Endothelial cell of umbilical vein (primary cell): ENCODE data around the gene PGGT1B. TPM values are rescaled to one million over a fixed set of nuclear protein-coding genes. Genes with fewer than 3 reads are reported as not detected.

ENCODE experiments used
- BruUV-seq: library from RNA; stranded (reverse); fragments of 400-500 nt; replicated peaks from 2 replicates; lab custom pipeline; 2021; lab: Mats Ljungman, UMichigan
- CTCF ChIA-PET: fragments of 300-600, 350-600 bp; sonication (Branson Sonifier 250); formaldehyde crosslinking; loops from one replicate; lab custom pipeline; 2021; ENCODE audit warnings: antibody characterized with exemption, inconsistent platforms; lab: Charles Lee
- POLR2A ChIA-PET: fragments of 300-600, 350-600 bp; sonication (Branson Sonifier 250); formaldehyde crosslinking; loops from one replicate; lab custom pipeline; 2021; ENCODE audit warnings: antibody characterized with exemption, inconsistent platforms; lab: Charles Lee
- DNase-seq: peaks from one replicate; pipeline ENCODE4 v3.0.0-alpha.2; 2011; ENCODE audit warnings: low read depth, low spot score
- FAIRE-seq: peaks from 2 replicates; lab custom pipeline; 2011; peaks lifted over from hg19 to GRCh38; lab: Jason Lieb, UNC
- H2AFZ ChIP-seq: 2 replicates; pipeline ENCODE4 v1.6.0; 2012; ENCODE audit warnings: low read depth, low read length, control low read depth, inconsistent platforms
- H3K27ac ChIP-seq: 2 replicates; pipeline ENCODE4 v1.5.1; 2011; ENCODE audit warnings: low read depth, mild to moderate bottlenecking, control low read depth, low read length, moderate library complexity; ENCODE audit not compliant: insufficient read depth
- H3K27me3 ChIP-seq, 2 experiments: 2 replicates each; pipeline versions ENCODE4 v1.6.0 to v1.6.1; 2011; ENCODE audit warnings: low read length in 2 of 2, mixed read lengths in 1 of 2; ENCODE audit not compliant: control insufficient read depth in 2 of 2, insufficient read depth in 2 of 2
- H3K36me3 ChIP-seq, 2 experiments: 2 replicates in 1 of 2; 3 replicates in 1 of 2; pipeline ENCODE4 v1.5.1; 2011; ENCODE audit warnings: low read length in 2 of 2, mild to moderate bottlenecking in 1 of 2, moderate library complexity in 1 of 2; ENCODE audit not compliant: control insufficient read depth in 2 of 2, insufficient read depth in 2 of 2; ENCODE audit errors: extremely low read depth in 1 of 2
- H3K4me1 ChIP-seq: 3 replicates; pipeline ENCODE4 v1.5.1; 2011; ENCODE audit warnings: mild to moderate bottlenecking, low read length; ENCODE audit not compliant: control insufficient read depth, insufficient read depth; ENCODE audit errors: extremely low read depth
- H3K4me2 ChIP-seq: 2 replicates; pipeline ENCODE4 v1.6.1; 2011; ENCODE audit warnings: low read length, control low read depth, mixed read lengths; ENCODE audit not compliant: insufficient read depth
- H3K4me3 ChIP-seq, 3 experiments: fragments of 200-600 bp in 1 of 3; sonication (generic), shearing (Covaris generic) in 1 of 3; replicated peaks in 1 of 3; 2 replicates each; pipeline ENCODE4 v1.5.1; 2011 to 2016; ENCODE audit warnings: control low read depth in 3 of 3, low read length in 3 of 3, mild to moderate bottlenecking in 2 of 3, inconsistent platforms in 1 of 3, low read depth in 1 of 3, moderate library complexity in 1 of 3; ENCODE audit not compliant: insufficient read depth in 1 of 3
- H3K79me2 ChIP-seq: 2 replicates; pipeline ENCODE4 v1.6.0; 2012; ENCODE audit warnings: low read length, inconsistent platforms; ENCODE audit not compliant: control insufficient read depth, insufficient read depth
- H3K9ac ChIP-seq: replicated peaks from 2 replicates; pipeline ENCODE3; 2011; ENCODE audit warnings: low read length, control low read depth; ENCODE audit not compliant: insufficient read depth; ENCODE audit errors: extremely low read depth
- H3K9me1 ChIP-seq: replicated peaks from 3 replicates; pipeline ENCODE4 v1.6.0; 2011; ENCODE audit warnings: mild to moderate bottlenecking, low read length; ENCODE audit not compliant: control insufficient read depth, insufficient read depth; ENCODE audit errors: extremely low read depth
- H3K9me3 ChIP-seq: replicated peaks from 2 replicates; pipeline ENCODE4 v1.5.1; 2012; ENCODE audit warnings: low read length, inconsistent platforms; ENCODE audit not compliant: control insufficient read depth, insufficient read depth
- H4K20me1 ChIP-seq: replicated peaks from 2 replicates; pipeline ENCODE3; 2011; ENCODE audit warnings: mild to moderate bottlenecking, low read length; ENCODE audit not compliant: control insufficient read depth, insufficient read depth; ENCODE audit errors: extremely low read depth
- EZH2 ChIP-seq: IDR thresholded peaks from 2 replicates; pipeline ENCODE4 v1.6.1; 2012; ENCODE audit warnings: borderline replicate concordance, low read depth, mild to moderate bottlenecking, moderate library complexity, low read length, inconsistent platforms; ENCODE audit not compliant: severe bottlenecking
- FOS ChIP-seq: IDR thresholded peaks from 2 replicates; pipeline ENCODE4 v1.6.1; 2011; ENCODE audit warnings: mild to moderate bottlenecking, low read length, moderate library complexity, borderline replicate concordance; ENCODE audit not compliant: insufficient read depth
- GATA2 ChIP-seq: IDR thresholded peaks from 2 replicates; pipeline ENCODE4 v1.7.0; 2011; ENCODE audit warnings: low read depth, mild to moderate bottlenecking, moderate library complexity, mixed read lengths, low read length; ENCODE audit not compliant: insufficient read length, insufficient read depth
- JUN ChIP-seq: IDR thresholded peaks from 2 replicates; pipeline ENCODE4 v1.6.1; 2011; ENCODE audit warnings: borderline replicate concordance, low read depth; ENCODE audit not compliant: insufficient read length, insufficient read depth
- POLR2AphosphoS5 ChIP-seq: IDR thresholded peaks from 2 replicates; pipeline ENCODE4 v1.6.1; 2012; ENCODE audit warnings: low read depth, mild to moderate bottlenecking, control low read depth, low read length, moderate library complexity; ENCODE audit not compliant: insufficient read depth
- dilution Hi-C: fragments of 300-500 bp; cut with MboI; formaldehyde crosslinking; loops from one replicate; pipeline ENCODE4 v1.15.0; 2019; ENCODE audit warnings: low sequenced_read_pairs; ENCODE audit not compliant: extremely low pct_ligation_motif_present
- intact Hi-C: fragments of 100-400 bp; cut with micrococcal nuclease; formaldehyde crosslinking; loops from one replicate; pipeline ENCODE4 v1.10.0; 2022
- polyA plus RNA-seq, 4 experiments: library from polyadenylated mRNA; depleted of rRNA in 3 of 4; stranded (reverse) in 3 of 4; unstranded in 1 of 4; fragments of >200 nt; gene quantifications; 2 replicates each; pipeline versions ENCODE4 v1.2.1 to v1.2.3, GENCODE V29; 2011 to 2012; ENCODE audit warnings: missing spikeins in 1 of 4
- total RNA-seq: library from RNA; stranded (reverse); gene quantifications from 2 replicates; pipeline ENCODE4 v1.2.3, GENCODE V29; 2021
- TF ChIP-seq, protein P1 (sequence below), 2 donors: IDR thresholded peaks; 1 replicate in 1 of 2; 2 replicates in 1 of 2; pipeline ENCODE4 v1.5.1; 2011; ENCODE audit warnings: low read length in 2 of 2, mild to moderate bottlenecking in 2 of 2, moderate library complexity in 2 of 2, control low read depth in 1 of 2, inconsistent platforms in 1 of 2, low read depth in 1 of 2; ENCODE audit not compliant: insufficient read depth in 1 of 2; ENCODE audit errors: extremely low read depth in 1 of 2

Gene PGGT1B
- total and polyA plus RNA-seq, 2 donors (not counting 3 experiments of a cell fraction or from before 2014, with no cell fraction given) = 2.6 to 42.3 TPM

GRCh38 chr5:115170134-115170928 lies 92.3 kb downstream of the PGGT1B start:
- POLR2A ChIA-PET = no interaction called here
- H3K36me3 ChIP-seq = no peaks in the 10 kb centered on the region
- H2AFZ ChIP-seq = peak overlapping the region; percentile 43
- TF ChIP-seq FOS (no peak), JUN (no peak)
- BruUV-seq = no TSS peak
- no peak overlapping the region for H3K27ac ChIP-seq
- CTCF ChIA-PET = interaction anchor here (0.7 to 1.4 kb wide), 4 partner anchors 12 to 1558 kb away, joined by 3 to 4 read pairs (median 4); no protein-coding TSS in a partner anchor
- H3K9ac ChIP-seq = no peak overlapping the region
- H3K4me2 ChIP-seq = peak overlapping the region; percentile 64
- peaks cover 22 to 55% of the 10 kb centered on the region in 2 experiments for H3K27me3 ChIP-seq
- FAIRE-seq (no peak), DNase-seq (peak; percentile 49)
- H3K79me2 ChIP-seq = no peaks in the 10 kb centered on the region
- no peaks in the 10 kb centered on the region for H3K9me1 ChIP-seq
- H3K4me1 ChIP-seq = peaks cover 11% of the 10 kb centered on the region
- H3K9me3 ChIP-seq = no peaks in the 10 kb centered on the region
- no peaks in the 10 kb centered on the region for H4K20me1 ChIP-seq
- dilution Hi-C loops = no loop called here
- intact Hi-C loops = loop anchor here (5.0 to 10.0 kb wide), 2 partner anchors 77 to 674 kb away; partner anchors contain the start of genes AP3S1 and ATG12
- H3K4me3 ChIP-seq = peak overlapping the region; percentile 14 to 61 (median 24)

GRCh38 chr5:115169487-115170133 lies 93.1 kb downstream of the PGGT1B start, which contains the start of gene TRIM36:
TSS of gene TRIM36 (minus strand) at chr5:115169908. CDS start at chr5:115169634, 274 bp downstream.
- dilution Hi-C loops (no loop called here), intact Hi-C loops (loop anchor here (5.0 to 10.0 kb wide), 2 partner anchors 78 to 675 kb away; partner anchors contain the start of genes AP3S1 and ATG12)
- H3K9me1 ChIP-seq = no peaks in the 10 kb centered on the region
- peak within 1 kb of the TSS; percentile 98 for H2AFZ ChIP-seq
- CTCF ChIA-PET = interaction anchor here (0.7 to 1.4 kb wide), 4 partner anchors 12 to 1557 kb away, joined by 3 to 4 read pairs (median 4); no protein-coding TSS in a partner anchor
- peaks cover 11% of the 10 kb centered on the region for H3K4me1 ChIP-seq
- H3K27ac ChIP-seq = no peak within 1 kb of the TSS
- H4K20me1 ChIP-seq = no peaks in the 10 kb centered on the region
- TF ChIP-seq, protein P1, sequence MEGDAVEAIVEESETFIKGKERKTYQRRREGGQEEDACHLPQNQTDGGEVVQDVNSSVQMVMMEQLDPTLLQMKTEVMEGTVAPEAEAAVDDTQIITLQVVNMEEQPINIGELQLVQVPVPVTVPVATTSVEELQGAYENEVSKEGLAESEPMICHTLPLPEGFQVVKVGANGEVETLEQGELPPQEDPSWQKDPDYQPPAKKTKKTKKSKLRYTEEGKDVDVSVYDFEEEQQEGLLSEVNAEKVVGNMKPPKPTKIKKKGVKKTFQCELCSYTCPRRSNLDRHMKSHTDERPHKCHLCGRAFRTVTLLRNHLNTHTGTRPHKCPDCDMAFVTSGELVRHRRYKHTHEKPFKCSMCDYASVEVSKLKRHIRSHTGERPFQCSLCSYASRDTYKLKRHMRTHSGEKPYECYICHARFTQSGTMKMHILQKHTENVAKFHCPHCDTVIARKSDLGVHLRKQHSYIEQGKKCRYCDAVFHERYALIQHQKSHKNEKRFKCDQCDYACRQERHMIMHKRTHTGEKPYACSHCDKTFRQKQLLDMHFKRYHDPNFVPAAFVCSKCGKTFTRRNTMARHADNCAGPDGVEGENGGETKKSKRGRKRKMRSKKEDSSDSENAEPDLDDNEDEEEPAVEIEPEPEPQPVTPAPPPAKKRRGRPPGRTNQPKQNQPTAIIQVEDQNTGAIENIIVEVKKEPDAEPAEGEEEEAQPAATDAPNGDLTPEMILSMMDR (IDR thresholded peaks at IDR 0.05; ENCODE audit: extremely low read depth in 1 of 2, insufficient read depth in 1 of 2, low read depth in 1 of 2, low read length in 2 of 2) = peak in 1 of 2 donors; percentile 24
- TF ChIP-seq POLR2AphosphoS5 (peak; percentile 42), EZH2 (peak; percentile 54), GATA2 (no peak)
- FAIRE-seq (peak; percentile 96), DNase-seq (peak; percentile 90)
- peak within 1 kb of the TSS; percentile 14 to 61 (median 24) for H3K4me3 ChIP-seq
- peak within 1 kb of the TSS; percentile 64 for H3K4me2 ChIP-seq
- H3K9ac ChIP-seq = no peak within 1 kb of the TSS
- H3K9me3 ChIP-seq = no peaks in the 10 kb centered on the region
- POLR2A ChIA-PET = no interaction called here
- no TSS peak for BruUV-seq
- H3K36me3 ChIP-seq = no peaks in the 10 kb centered on the region
- H3K27me3 ChIP-seq = peaks cover 22 to 50% of the 10 kb centered on the region in 2 experiments
- no peaks in the 10 kb centered on the region for H3K79me2 ChIP-seq
